GM12891 (cell line): ENCODE measurements around the gene TMTC2.

Experiments
- POLR2A ChIP-seq: IDR thresholded peaks from 2 replicates; pipeline ENCODE4 v1.6.1; 2011; ENCODE audit warnings: low read depth, low read length, control low read depth
- POLR2AphosphoS5 ChIP-seq: IDR thresholded peaks from 2 replicates; pipeline ENCODE4 v1.6.1; 2011; ENCODE audit warnings: low read depth, low read length, control low read depth
- POU2F2 ChIP-seq: IDR thresholded peaks from 2 replicates; pipeline ENCODE4 v1.6.1; 2011; ENCODE audit warnings: low read depth, mild to moderate bottlenecking, control low read depth, low read length, moderate library complexity
- TAF1 ChIP-seq: IDR thresholded peaks from 2 replicates; pipeline ENCODE4 v1.6.1; 2011; ENCODE audit warnings: low read depth, low read length, control low read depth

DNA sequence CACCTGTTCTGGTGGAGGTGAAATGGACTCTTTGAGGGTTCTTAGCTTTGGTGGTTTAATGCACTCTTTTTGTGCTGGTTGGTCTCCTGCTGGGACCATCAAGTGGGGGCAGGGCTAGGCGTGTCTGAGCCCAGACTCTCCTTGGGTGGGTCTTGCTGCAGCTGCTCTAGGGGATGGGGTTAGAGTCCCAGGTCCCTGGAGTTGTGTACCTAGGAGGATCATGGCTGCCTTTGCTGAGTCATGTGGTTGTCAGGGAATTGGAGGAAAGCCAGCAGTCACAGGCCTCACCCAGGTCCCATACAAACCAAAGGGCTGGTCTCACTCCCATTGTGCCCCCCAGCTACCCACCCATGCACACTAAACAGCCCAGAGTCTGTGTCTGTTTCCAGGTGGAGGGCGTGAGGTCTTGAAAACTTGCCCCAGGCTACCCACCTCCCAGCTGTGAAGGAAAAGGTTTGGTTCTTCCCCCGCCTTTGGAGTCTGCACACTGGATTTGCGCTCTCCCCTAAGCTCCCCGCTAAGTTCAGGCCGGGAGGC, 387.7 kb downstream of the TMTC2 start:
- no peak for TF ChIP-seq POU2F2
- no peak for TF ChIP-seq POLR2AphosphoS5
- no peak for TF ChIP-seq POLR2A
- TF ChIP-seq TAF1 = no peak
